ENCODE measurements around the gene CCNJL. TPM values are rescaled to one million over a fixed set of nuclear protein-coding genes. Genes with fewer than 3 reads are reported as not detected.

CCNJL gene
- total and polyA plus RNA-seq, 12 donors, result 2.9 to 20.8 (median 6.4) TPM

GRCh38 chr5:160233215-160233614 is 79.1 kb downstream of the CCNJL start:
- no peaks in the 10 kb centered on the region for H3K9me3 ChIP-seq
- peaks cover 0 to 9% (median 0%) of the 10 kb centered on the region in 9 donors for H3K4me1 ChIP-seq
- intact Hi-C loops (cut with DNase I), result no loop called here
- H3K4me3 ChIP-seq, result no peak overlapping the region
- DNase-seq, result no peak
- H3K27ac ChIP-seq, result peak overlapping the region in 3 of 10 donors; percentile 9 to 51 (median 49)
- no peak for TF ChIP-seq CTCF (IDR thresholded peaks at IDR 0.05)
- no peak for ATAC-seq
- H3K27me3 ChIP-seq, result no peaks in the 10 kb centered on the region
- WGBS, 2 donors, result 80 to 82% methylated on average over 5 of the region's 5 CpGs
- no peaks in the 10 kb centered on the region for H3K36me3 ChIP-seq

DNA sequence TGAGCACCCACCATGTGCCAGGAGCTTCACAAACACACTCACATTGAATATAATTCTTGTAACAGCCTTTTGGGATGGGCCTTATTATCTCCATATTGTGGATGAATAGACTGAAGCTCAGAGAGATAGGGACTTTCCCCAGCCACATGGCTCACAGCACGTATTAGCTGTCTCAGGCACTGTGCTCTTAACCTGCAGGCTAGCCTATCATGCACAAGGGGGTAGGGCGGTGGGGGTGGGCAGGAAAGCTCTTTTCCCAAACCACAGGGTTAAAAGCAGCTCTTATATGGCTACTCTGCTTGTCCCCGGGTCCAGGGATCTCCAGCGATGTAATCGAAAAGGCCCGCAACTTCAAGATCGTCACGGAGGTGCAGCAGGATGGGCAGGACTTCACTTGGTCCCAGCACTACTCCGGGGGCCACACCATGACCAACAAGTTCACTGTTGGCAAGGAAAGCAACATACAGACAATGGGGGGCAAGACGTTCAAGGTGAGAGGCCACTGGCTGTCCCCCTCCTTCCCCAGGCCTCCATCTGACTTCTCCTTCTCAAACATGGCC is 80.5 kb downstream of the CCNJL start:
- Histone ChIP-seq H3K27me3 (no peaks in the 10 kb centered on the region), H3K4me3 (no peak overlapping the region), H3K9me3 (no peaks in the 10 kb centered on the region), H3K36me3 (no peaks in the 10 kb centered on the region), H3K4me1 (peaks cover 0 to 9% (median 0%) of the 10 kb centered on the region in 9 donors), H3K27ac (no peak overlapping the region)
- intact Hi-C loops (cut with DNase I), result no loop called here
- DNase-seq (no peak), ATAC-seq (no peak)
- no peak for TF ChIP-seq CTCF (IDR thresholded peaks at IDR 0.05)
- WGBS, 2 donors, result 85 to 94% methylated on average over 10 of the region's 10 CpGs

DNA sequence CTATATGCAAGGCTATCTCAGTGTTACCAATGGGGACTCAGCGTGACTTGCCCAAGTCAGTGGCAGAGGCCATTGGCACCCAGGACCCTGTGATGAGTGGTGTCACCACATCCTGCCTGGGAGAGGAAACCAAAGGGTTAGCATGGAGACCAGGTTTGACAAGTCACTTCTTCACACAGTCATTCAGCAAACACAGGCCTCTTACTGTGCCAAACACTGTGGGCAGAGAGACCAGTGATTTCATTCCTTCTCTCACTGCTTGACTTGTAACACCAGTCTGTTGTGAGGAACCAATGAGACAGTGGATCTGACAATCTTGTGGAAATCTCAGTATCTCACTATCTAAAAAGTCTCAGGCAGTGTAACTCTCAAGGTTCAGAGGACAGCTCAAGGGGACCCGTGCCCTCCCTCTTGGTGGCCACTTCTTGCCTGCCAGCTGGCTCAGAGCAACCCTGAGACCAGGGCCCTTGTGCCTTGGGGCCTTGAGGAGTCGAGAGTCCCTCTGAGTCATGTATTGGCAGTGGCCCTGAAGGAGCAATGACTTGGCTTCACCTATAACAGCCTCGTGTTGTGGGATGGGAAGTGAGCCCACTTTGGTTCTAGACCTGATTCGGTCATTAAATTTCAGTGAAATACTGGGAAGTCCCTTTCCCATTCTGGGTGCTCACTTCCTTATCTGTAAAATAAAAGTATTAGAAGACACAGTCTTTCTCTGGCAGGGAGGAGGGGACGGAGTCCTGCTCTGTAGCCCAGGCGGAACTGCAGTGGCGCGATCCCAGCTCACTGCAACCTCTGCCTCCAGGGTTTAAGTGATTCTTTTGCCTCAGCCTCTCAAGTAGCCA is 81.5 kb downstream of the CCNJL start:
- 72 to 84% methylated on average over 9 of the region's 9 CpGs for WGBS, 2 donors
- H3K9me3 ChIP-seq, result no peaks in the 10 kb centered on the region
- no peak overlapping the region for H3K27ac ChIP-seq
- no peaks in the 10 kb centered on the region for H3K27me3 ChIP-seq
- H3K36me3 ChIP-seq, result no peaks in the 10 kb centered on the region
- H3K4me1 ChIP-seq, result peaks cover 0 to 9% (median 0%) of the 10 kb centered on the region in 9 donors
- DNase-seq (no peak), ATAC-seq (peak in 1 of 8 donors; percentile 52)
- no peak for TF ChIP-seq CTCF (IDR thresholded peaks at IDR 0.05)
- H3K4me3 ChIP-seq, result no peak overlapping the region
- intact Hi-C loops (cut with DNase I), result no loop called here

DNA sequence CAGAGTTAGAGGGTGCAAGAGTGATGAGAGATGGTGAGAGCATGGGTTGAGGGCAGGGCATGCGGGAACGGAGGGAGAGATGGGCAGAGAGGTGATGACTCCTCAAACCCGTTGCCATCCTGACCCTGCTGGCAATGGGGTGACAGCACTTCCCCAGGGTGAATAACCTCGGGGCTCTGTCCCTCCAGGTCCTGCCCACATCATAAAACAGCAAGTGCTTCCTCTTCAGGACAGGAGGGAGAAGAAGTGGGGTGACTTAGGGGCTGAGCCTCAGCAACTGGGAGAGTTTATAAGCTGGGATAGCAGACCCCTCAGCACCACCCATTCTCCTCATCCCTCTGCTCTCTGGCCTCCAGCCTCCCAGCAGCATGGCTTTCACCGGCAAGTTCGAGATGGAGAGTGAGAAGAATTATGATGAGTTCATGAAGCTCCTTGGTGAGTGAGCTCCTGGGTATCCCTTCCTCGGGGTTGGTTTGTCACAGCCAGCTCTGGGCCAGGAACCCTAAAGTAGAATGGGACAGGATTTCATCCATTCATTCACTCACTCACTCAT is 83.1 kb downstream of the CCNJL start, which contains the start of gene FABP6:
TSS of gene FABP6 (plus strand) at position 317 of the 553 bp plus-strand sequence. CDS start at position 369, 52 bp downstream.
- no peaks in the 10 kb centered on the region for H3K9me3 ChIP-seq
- no peak for TF ChIP-seq CTCF (IDR thresholded peaks at IDR 0.05)
- H3K4me3 ChIP-seq, result no peak within 1 kb of the TSS
- intact Hi-C loops (cut with DNase I), result no loop called here
- WGBS, 2 donors, result 76 to 79% methylated on average over 7 of the region's 7 CpGs
- H3K36me3 ChIP-seq, result no peaks in the 10 kb centered on the region
- H3K27ac ChIP-seq, result no peak within 1 kb of the TSS
- H3K27me3 ChIP-seq, result no peaks in the 10 kb centered on the region
- peaks cover 0 to 9% (median 0%) of the 10 kb centered on the region in 9 donors for H3K4me1 ChIP-seq
- DNase-seq (no peak), ATAC-seq (no peak)

Measured in heart right ventricle (tissue), 16 donors.